Measurements from ENCODE around the gene MYH15.

Gene MYH15

GRCh38 chr3:108438542-108438941 is 71.9 kb downstream of the MYH15 start:
- DNase-seq (ENCODE audit: insufficient read length, low spot score): no peak
- FAIRE-seq: no peak
- no peak for TF ChIP-seq POLR2A (IDR thresholded peaks at IDR 0.05; ENCODE audit: low read depth, low read length)

DNA sequence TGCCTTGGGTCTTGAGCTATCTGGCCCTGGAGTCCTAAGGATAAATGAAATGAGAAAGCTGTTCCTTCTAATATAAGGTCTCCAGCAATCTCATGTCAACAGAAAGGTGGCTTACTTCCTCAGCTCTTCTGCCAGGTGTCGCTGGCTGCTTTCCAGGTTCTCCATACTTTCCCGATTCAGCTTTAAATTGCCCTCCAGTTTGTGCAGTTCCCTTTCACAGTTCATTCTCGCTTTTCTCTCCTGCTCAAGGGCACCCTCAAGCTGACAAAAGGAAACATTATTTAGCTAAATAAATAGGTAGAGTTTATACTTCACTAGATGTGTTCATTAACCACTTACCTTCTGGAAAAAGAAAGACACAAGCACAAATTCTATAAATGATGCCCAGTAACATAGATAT is 73.0 kb downstream of the MYH15 start:
- DNase-seq (ENCODE audit: insufficient read length, low spot score): no peak

GRCh38 chr3:108433928-108434327 is 76.5 kb downstream of the MYH15 start:
- DNase-seq (ENCODE audit: insufficient read length, low spot score): no peak
- no peak for TF ChIP-seq POLR2A (IDR thresholded peaks at IDR 0.05; ENCODE audit: low read depth, low read length)
- no peak for FAIRE-seq

More for the DNA sequence above, 73.0 kb downstream of the MYH15 start:
- no peak for FAIRE-seq
- no peak for TF ChIP-seq POLR2A (IDR thresholded peaks at IDR 0.05; ENCODE audit: low read depth, low read length)

- no peak for TF ChIP-seq POLR2A (IDR thresholded peaks at IDR 0.05; ENCODE audit: low read depth, low read length)
- FAIRE-seq (no peak), DNase-seq (ENCODE audit: insufficient read length, low spot score) (no peak)
Measured at GRCh38 chr3:108432431-108432830, 78.0 kb downstream of the MYH15 start.

GRCh38 chr3:108430540-108430939 is 79.9 kb downstream of the MYH15 start:
- no peak for TF ChIP-seq POLR2A (IDR thresholded peaks at IDR 0.05; ENCODE audit: low read depth, low read length)
- no peak for FAIRE-seq
- no peak for DNase-seq (ENCODE audit: insufficient read length, low spot score)

GRCh38 chr3:108428586-108428985 is 81.8 kb downstream of the MYH15 start:
- TF ChIP-seq POLR2A (IDR thresholded peaks at IDR 0.05; ENCODE audit: low read depth, low read length): no peak
- DNase-seq (ENCODE audit: insufficient read length, low spot score) (no peak), FAIRE-seq (no peak)

DNA sequence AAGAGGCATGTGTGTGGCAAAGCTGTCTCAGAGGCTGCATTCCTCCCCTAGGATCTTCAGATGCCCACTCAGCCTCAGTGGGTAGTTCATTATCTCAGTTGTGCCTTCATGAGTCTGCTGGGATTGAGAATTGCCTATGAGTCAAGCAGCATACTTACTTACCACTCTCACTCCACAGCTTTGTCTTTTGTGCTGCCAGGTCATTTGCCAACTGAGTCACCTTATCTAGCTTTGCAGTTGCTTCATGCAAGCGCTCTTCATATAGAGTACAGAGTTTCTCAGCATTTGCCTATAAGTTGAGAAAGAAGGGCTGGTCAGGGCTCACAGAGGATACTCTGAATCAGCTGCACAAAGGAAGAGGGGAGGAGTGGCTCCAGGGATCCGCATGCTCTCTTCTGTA is 89.5 kb downstream of the MYH15 start:
- peak; percentile 99 for FAIRE-seq
- TF ChIP-seq POLR2A (IDR thresholded peaks at IDR 0.05; ENCODE audit: low read depth, low read length): no peak
- peak; percentile 19 for DNase-seq (ENCODE audit: insufficient read length, low spot score)

- TF ChIP-seq POLR2A (IDR thresholded peaks at IDR 0.05; ENCODE audit: low read depth, low read length): no peak
- DNase-seq (ENCODE audit: insufficient read length, low spot score) (no peak), FAIRE-seq (no peak)
Measured at GRCh38 chr3:108416111-108416869, 94.1 kb downstream of the MYH15 start.

DNA sequence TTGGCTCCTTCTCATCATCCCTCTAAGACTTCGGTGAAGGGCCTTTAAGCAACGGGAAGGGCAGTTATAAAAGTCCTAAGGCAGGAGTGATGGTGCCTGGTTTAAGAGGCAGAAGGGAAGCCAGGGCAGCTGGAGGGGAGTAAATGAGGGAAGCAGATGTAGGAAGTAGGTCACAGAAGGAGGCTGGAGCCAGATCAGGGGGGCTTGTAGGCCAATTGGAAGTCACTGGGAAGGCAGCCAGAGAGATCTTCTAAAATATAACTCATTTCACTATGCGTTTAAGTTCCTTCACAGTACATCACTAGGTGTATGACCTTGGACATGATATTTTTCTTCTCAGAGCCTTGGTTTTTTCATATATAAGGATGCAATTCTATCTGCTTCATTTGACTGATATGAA is 94.7 kb downstream of the MYH15 start:
- TF ChIP-seq POLR2A (IDR thresholded peaks at IDR 0.05; ENCODE audit: low read depth, low read length): no peak
- no peak for FAIRE-seq
- no peak for DNase-seq (ENCODE audit: insufficient read length, low spot score)

- no peak for TF ChIP-seq POLR2A (IDR thresholded peaks at IDR 0.05; ENCODE audit: low read depth, low read length)
- DNase-seq (ENCODE audit: insufficient read length, low spot score) (no peak), FAIRE-seq (no peak)
Measured at GRCh38 chr3:108414007-108414406, 96.4 kb downstream of the MYH15 start.

- FAIRE-seq (no peak), DNase-seq (ENCODE audit: insufficient read length, low spot score) (no peak)
- TF ChIP-seq POLR2A (IDR thresholded peaks at IDR 0.05; ENCODE audit: low read depth, low read length): no peak
Measured at GRCh38 chr3:108412121-108412750, 98.2 kb downstream of the MYH15 start.

- no peak for DNase-seq (ENCODE audit: insufficient read length, low spot score)
- no peak for TF ChIP-seq POLR2A (IDR thresholded peaks at IDR 0.05; ENCODE audit: low read depth, low read length)
- FAIRE-seq: no peak
Measured at GRCh38 chr3:108410531-108410984, 99.8 kb downstream of the MYH15 start.

- FAIRE-seq: no peak
- TF ChIP-seq POLR2A (IDR thresholded peaks at IDR 0.05; ENCODE audit: low read depth, low read length): no peak
- DNase-seq (ENCODE audit: insufficient read length, low spot score): no peak
Measured at GRCh38 chr3:108409800-108410178, 100.6 kb downstream of the MYH15 start.

DNA sequence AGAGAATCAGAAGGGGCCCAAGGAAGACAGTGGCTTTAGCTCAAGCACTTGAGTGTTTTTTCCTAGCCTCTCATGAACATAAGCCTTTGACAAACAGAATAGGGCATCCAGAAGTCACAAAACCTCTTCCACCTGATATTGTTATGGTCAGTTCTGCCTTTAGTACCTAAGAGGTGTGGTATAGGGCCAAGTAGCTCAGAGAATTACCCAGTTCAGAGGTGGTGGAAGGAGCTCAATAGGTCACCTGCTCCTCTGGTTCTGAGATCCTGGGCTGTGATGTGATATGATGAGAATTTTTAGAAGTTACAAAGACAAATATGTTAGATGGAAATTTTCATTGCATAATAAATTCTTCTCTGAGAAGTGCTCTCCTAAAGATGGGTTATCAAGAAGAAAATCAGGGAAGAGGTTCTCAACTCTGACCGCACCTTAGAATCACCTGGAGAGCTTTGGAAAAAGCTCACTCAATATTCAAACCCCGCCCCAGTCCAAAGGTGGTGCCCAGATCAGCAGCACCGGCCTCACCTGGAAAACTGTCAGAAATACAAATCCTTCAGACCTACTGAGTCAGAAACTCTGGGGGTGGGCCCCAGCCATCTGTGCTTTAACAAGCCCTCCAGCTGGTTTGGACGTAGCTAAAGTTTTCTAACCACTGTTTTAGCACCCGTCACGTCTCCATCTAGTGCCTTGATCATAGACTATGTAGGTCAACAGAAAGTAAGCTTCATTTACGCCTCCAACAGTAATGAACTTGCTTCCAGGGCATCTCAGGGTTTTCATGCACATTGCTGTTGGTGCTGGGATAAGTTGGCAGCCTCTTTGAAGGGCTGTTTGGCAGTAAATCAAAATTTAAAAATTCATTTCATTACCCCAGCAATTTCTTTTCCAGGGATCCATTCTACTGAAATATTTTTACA is 101.3 kb downstream of the MYH15 start:
- DNase-seq (ENCODE audit: insufficient read length, low spot score) (no peak), FAIRE-seq (no peak)
- no peak for TF ChIP-seq POLR2A (IDR thresholded peaks at IDR 0.05; ENCODE audit: low read depth, low read length)

All from H54 (cell line).